Measurements from ENCODE around the gene ENPP3.

DNA sequence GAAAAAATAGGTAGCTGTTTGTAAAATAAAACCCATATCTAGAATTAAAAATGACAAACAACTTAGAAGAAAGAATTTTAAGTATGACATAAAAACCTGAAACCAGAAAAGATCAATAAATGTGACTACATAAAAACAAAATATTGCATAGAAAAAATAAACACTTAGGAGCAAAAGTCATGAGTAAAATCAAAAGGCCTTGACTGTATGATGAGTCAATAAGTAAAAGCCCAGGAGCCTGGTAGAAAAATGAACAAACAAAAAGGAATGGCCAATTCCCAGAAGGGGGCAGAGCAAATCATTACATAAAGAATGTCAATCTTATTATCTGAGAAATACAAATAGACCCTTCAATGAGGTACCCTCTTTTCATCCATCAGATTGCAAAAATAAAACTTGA lies 150.0 kb downstream of the ENPP3 start:
- TF ChIP-seq POLR2A (IDR thresholded peaks at IDR 0.05; ENCODE audit: low read length) (no peak), GATA1 (IDR thresholded peaks at IDR 0.05; ENCODE audit: low read depth, low read length) (no peak)
